Measurements from ENCODE around the gene PDE7B. TPM values are rescaled to one million over a fixed set of nuclear protein-coding genes. Genes with fewer than 3 reads are reported as not detected.

Gene PDE7B
- total RNA-seq, 1 experiment from 2014 or later, result not detected

DNA sequence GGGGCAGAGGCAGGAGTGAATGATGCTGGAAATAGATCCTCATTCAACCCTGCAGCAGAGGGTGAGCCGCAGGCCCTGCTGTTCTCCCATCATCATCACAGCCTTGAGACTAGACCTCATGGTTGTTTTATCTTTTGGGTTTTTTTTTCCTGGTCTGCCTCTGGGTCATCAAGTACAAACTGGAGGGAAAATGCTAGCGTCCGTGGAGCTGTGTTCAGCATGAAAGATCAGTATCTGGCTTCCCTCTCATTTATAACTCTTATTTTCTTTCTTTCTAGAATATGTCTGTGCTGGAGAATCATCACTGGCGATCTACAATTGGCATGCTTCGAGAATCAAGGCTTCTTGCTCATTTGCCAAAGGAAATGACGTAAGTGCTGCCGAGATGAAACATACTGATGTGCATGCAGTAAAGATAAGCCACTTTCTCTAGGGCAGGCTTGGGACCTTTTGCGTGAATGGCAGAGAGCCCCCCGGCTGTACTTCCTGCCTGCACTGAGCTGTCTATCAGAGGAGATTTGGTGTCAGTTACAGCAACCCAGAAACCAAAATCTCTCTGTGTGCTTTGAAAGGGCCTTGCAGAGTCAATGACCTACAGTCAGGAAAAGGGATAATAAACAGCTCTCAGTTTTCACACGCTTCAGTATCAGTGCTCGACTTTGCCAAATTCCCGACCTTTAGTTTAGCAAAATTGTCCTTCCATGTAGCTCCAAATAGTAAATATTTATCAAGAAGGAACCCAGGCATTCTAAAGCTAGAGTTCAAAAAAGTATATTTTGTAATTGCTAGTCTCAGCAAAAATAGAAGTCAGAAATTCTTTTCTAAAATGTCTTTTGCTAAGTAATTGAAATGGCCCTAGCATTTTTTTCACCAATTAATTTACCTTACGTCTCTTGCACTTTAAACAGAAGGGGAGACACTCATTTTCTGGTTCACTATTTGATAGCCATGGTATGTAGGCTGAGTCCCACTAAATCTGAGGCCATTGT, 322.3 kb downstream of the PDE7B start:
- TF ChIP-seq CTCF (conservative IDR thresholded peaks at IDR 0.05; ENCODE audit: low read depth, low read length) (no peak), EZH2 (IDR thresholded peaks at IDR 0.05; ENCODE audit: borderline replicate concordance, low read depth, low read length, poor library complexity, severe bottlenecking) (no peak)
- Histone ChIP-seq H3K27me3 (replicated peaks; ENCODE audit: insufficient read depth, low read depth, low read length, poor library complexity) (peaks cover 7% of the 10 kb centered on the region), H3K9me3 (ENCODE audit: low read depth, low read length, poor library complexity, severe bottlenecking) (no peaks in the 10 kb centered on the region), H3K27ac (ENCODE audit: low read depth, low read length, poor library complexity, severe bottlenecking) (no peak overlapping the region), H3K4me1 (ENCODE audit: insufficient read depth, low read length, poor library complexity, severe bottlenecking) (no peaks in the 10 kb centered on the region), H3K4me3 (ENCODE audit: low read depth, low read length, poor library complexity, severe bottlenecking) (no peak overlapping the region), H3K36me3 (ENCODE audit: insufficient read depth, low read length, poor library complexity, severe bottlenecking) (no peaks in the 10 kb centered on the region)
- POLR2A ChIA-PET (ENCODE audit: low non-redundant PET), result no interaction called here
- no TSS peak for BruUV-seq (replicated peaks)
- DNase-seq (ENCODE audit: low spot score), result peak; percentile 31
- intact Hi-C loops (cut with micrococcal nuclease; ENCODE audit: unreplicated experiment), result no loop called here
- CTCF ChIA-PET, result no interaction called here

GRCh38 chr6:136174510-136174909, 323.0 kb downstream of the PDE7B start:
- TF ChIP-seq CTCF (conservative IDR thresholded peaks at IDR 0.05; ENCODE audit: low read depth, low read length) (no peak), EZH2 (IDR thresholded peaks at IDR 0.05; ENCODE audit: borderline replicate concordance, low read depth, low read length, poor library complexity, severe bottlenecking) (no peak)
- H3K27me3 ChIP-seq (replicated peaks; ENCODE audit: insufficient read depth, low read depth, low read length, poor library complexity), result peaks cover 13% of the 10 kb centered on the region
- H3K9me3 ChIP-seq (ENCODE audit: low read depth, low read length, poor library complexity, severe bottlenecking), result no peaks in the 10 kb centered on the region
- BruUV-seq (replicated peaks), result no TSS peak
- DNase-seq (ENCODE audit: low spot score), result no peak
- ChIA-PET POLR2A (ENCODE audit: low non-redundant PET) (no interaction called here), CTCF (no interaction called here)
- H3K36me3 ChIP-seq (ENCODE audit: insufficient read depth, low read length, poor library complexity, severe bottlenecking), result no peaks in the 10 kb centered on the region
- no peak overlapping the region for H3K4me3 ChIP-seq (ENCODE audit: low read depth, low read length, poor library complexity, severe bottlenecking)
- no peak overlapping the region for H3K27ac ChIP-seq (ENCODE audit: low read depth, low read length, poor library complexity, severe bottlenecking)
- intact Hi-C loops (cut with micrococcal nuclease; ENCODE audit: unreplicated experiment), result no loop called here
- no peaks in the 10 kb centered on the region for H3K4me1 ChIP-seq (ENCODE audit: insufficient read depth, low read length, poor library complexity, severe bottlenecking)

DNA sequence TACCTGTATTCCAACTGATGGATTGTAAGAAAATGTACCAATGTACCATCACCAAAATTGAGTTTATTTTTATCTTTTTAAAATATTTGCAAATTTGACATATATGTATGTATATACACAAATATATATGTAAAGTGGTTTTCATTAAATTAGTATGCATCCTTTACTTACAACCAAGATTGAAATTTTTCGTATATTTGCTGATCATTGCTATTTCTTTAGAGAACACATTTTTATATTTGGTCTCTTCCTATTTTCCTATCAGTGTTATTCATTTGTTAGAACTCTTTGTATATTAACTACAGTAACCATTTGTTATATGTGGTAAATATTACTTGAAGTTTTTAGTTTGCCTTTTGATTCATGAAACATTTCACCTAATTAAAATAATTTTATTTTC, 324.4 kb downstream of the PDE7B start:
- Histone ChIP-seq H3K27ac (ENCODE audit: low read depth, low read length, poor library complexity, severe bottlenecking) (no peak overlapping the region), H3K4me1 (ENCODE audit: insufficient read depth, low read length, poor library complexity, severe bottlenecking) (no peaks in the 10 kb centered on the region), H3K27me3 (replicated peaks; ENCODE audit: insufficient read depth, low read depth, low read length, poor library complexity) (peaks cover 13% of the 10 kb centered on the region), H3K4me3 (ENCODE audit: low read depth, low read length, poor library complexity, severe bottlenecking) (no peak overlapping the region), H3K36me3 (ENCODE audit: insufficient read depth, low read length, poor library complexity, severe bottlenecking) (no peaks in the 10 kb centered on the region), H3K9me3 (ENCODE audit: low read depth, low read length, poor library complexity, severe bottlenecking) (no peaks in the 10 kb centered on the region)
- DNase-seq (ENCODE audit: low spot score), result no peak
- ChIA-PET CTCF (no interaction called here), POLR2A (ENCODE audit: low non-redundant PET) (no interaction called here)
- intact Hi-C loops (cut with micrococcal nuclease; ENCODE audit: unreplicated experiment), result no loop called here
- TF ChIP-seq EZH2 (IDR thresholded peaks at IDR 0.05; ENCODE audit: borderline replicate concordance, low read depth, low read length, poor library complexity, severe bottlenecking) (no peak), CTCF (conservative IDR thresholded peaks at IDR 0.05; ENCODE audit: low read depth, low read length) (no peak)
- no TSS peak for BruUV-seq (replicated peaks)

Measured in A673 (cell line).